ENCODE data around the gene MAP3K20. TPM values are rescaled to one million over a fixed set of nuclear protein-coding genes. Genes with fewer than 3 reads are reported as not detected.

The MAP3K20 gene
- total and polyA plus RNA-seq, 10 of the 15 experiments (the other 5 are each of a cell fraction or from before 2014, with no cell fraction given), result 0.04 to 5.6 (median 2.3) TPM

DNA sequence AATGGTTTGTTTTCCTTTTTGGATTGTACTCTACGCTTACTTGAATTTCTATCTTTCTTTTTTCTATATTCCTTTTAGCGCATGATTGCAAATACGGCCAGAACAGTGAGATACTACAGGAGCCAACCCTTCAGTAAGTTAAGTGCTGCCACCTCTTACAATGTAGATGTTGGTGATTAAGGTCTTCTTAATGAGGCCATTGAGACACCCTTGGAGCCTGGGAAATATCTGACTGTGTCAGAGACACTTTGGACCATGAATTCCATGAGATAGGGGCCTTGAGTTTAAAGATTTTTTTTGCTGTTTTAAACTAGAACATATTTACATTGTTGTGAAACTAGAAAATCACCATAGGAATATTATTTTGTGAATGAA, 27.1 kb upstream of the MAP3K20 start:
- SMC1A ChIA-PET (ENCODE audit: uncharacterized antibody, unreplicated experiment), result no interaction called here
- TF ChIP-seq MYC (IDR thresholded peaks at IDR 0.05; ENCODE audit: insufficient read depth, insufficient read length, insufficient replicate concordance, low read length, severe bottlenecking), result no peak
- H3K79me2 ChIP-seq (ENCODE audit: control insufficient read depth, insufficient read depth, low read length), result no peaks in the 10 kb centered on the region
- H3K27ac ChIP-seq (ENCODE audit: control insufficient read depth, insufficient read depth), result no peak overlapping the region
- H3K9ac ChIP-seq (ENCODE audit: control insufficient read depth, insufficient read depth, low read length), result no peak overlapping the region
- CTCF ChIA-PET, result no interaction called here
- intact Hi-C loops (cut with micrococcal nuclease; ENCODE audit: unreplicated experiment) (no loop called here), in situ Hi-C loops (cut with MboI) (no loop called here)
- H3K4me3 ChIP-seq, result no peak overlapping the region
- no peak for FAIRE-seq
- H3K4me1 ChIP-seq (ENCODE audit: control insufficient read depth, insufficient read depth, low read length), result no peaks in the 10 kb centered on the region
- no peaks in the 10 kb centered on the region; the same call in 1 of the 2 replicates for H4K20me1 ChIP-seq (ENCODE audit: control insufficient read depth, insufficient read depth)
- POLR2A ChIA-PET, result no interaction called here
- no peaks in the 10 kb centered on the region for H3K36me3 ChIP-seq (ENCODE audit: control insufficient read depth in 2 of 2, insufficient read depth in 2 of 2, low read length in 1 of 2)
- BruUV-seq (replicated peaks), result no TSS peak
- no peaks in the 10 kb centered on the region for H3K9me3 ChIP-seq (replicated peaks; ENCODE audit: control insufficient read depth, insufficient read depth, low read length)
- 95% methylated on average over 3 of the region's 3 CpGs for WGBS (ENCODE audit: insufficient coverage, insufficient replicate concordance, low lambda C conversion rate, missing lambda C conversion rate)
- no peak overlapping the region for H2AFZ ChIP-seq (ENCODE audit: control insufficient read depth, low read depth, low read length)
- no peak overlapping the region for H3K4me2 ChIP-seq (ENCODE audit: control insufficient read depth, insufficient read depth)
- DNase-seq (ENCODE audit: low read depth, low spot score), result no peak
- ATAC-seq, result no peak
- RAD21 ChIA-PET (ENCODE audit: unreplicated experiment), result no interaction called here
- H3K27me3 ChIP-seq (replicated peaks in 1 of 2; ENCODE audit: control insufficient read depth in 2 of 2, insufficient read depth in 2 of 2, low read length in 1 of 2), result no peaks in the 10 kb centered on the region

DNA sequence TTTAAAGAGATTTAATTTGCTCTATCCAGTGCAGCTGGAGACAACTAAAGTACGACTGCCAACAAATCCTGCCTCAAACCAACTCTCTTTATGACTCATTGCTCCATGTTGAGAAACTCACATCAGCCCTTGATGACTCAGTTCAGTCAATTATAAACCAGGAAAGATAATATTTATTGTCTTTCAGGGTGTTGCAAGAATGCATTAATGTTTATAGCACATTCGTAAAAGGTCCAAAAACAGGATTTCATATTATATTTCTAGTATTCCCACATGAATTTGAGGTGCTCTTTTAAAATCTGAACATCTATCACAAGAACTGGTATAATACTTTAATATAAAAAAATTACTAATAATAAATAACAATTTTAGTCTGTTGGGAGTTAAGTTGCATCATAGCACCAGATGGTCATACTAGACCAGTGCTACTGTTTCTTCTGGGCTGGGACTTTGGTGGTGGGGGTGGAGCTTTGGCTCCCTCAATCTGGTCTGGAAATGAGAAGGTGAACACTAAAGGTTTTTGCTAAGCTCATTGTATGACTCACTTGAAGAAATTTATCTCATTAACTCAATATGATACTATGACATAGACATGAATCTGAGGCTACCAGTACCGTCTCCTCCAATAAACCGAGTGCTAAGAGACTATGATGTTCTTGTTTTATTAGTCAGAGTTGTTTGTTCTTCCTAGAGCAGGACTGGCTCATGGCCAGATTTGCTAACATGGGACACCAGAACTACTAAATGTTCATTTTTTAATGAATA, 26.6 kb upstream of the MAP3K20 start:
- no peak for DNase-seq (ENCODE audit: low read depth, low spot score)
- intact Hi-C loops (cut with micrococcal nuclease; ENCODE audit: unreplicated experiment), result no loop called here
- RAD21 ChIA-PET (ENCODE audit: unreplicated experiment), result no interaction called here

More for the DNA sequence above, 26.6 kb upstream of the MAP3K20 start:
- ATAC-seq, result peak; percentile 80
- ChIA-PET CTCF (no interaction called here), POLR2A (no interaction called here), SMC1A (ENCODE audit: uncharacterized antibody, unreplicated experiment) (no interaction called here)
- Histone ChIP-seq H3K79me2 (ENCODE audit: control insufficient read depth, insufficient read depth, low read length) (no peaks in the 10 kb centered on the region), H3K27ac (ENCODE audit: control insufficient read depth, insufficient read depth) (no peak overlapping the region), H4K20me1 (ENCODE audit: control insufficient read depth, insufficient read depth) (no peaks in the 10 kb centered on the region; the same call in 1 of the 2 replicates), H3K4me1 (ENCODE audit: control insufficient read depth, insufficient read depth, low read length) (no peaks in the 10 kb centered on the region), H2AFZ (ENCODE audit: control insufficient read depth, low read depth, low read length) (no peak overlapping the region), H3K9me3 (replicated peaks; ENCODE audit: control insufficient read depth, insufficient read depth, low read length) (no peaks in the 10 kb centered on the region), H3K9ac (ENCODE audit: control insufficient read depth, insufficient read depth, low read length) (no peak overlapping the region), H3K4me2 (ENCODE audit: control insufficient read depth, insufficient read depth) (no peak overlapping the region), H3K36me3 (ENCODE audit: control insufficient read depth in 2 of 2, insufficient read depth in 2 of 2, low read length in 1 of 2) (no peaks in the 10 kb centered on the region), H3K4me3 (no peak overlapping the region), H3K27me3 (replicated peaks in 1 of 2; ENCODE audit: control insufficient read depth in 2 of 2, insufficient read depth in 2 of 2, low read length in 1 of 2) (no peaks in the 10 kb centered on the region)
- in situ Hi-C loops (cut with MboI), result no loop called here
- 22% methylated on average over 4 of the region's 4 CpGs for WGBS (ENCODE audit: insufficient coverage, insufficient replicate concordance, low lambda C conversion rate, missing lambda C conversion rate)
- BruUV-seq (replicated peaks), result no TSS peak
- FAIRE-seq, result no peak
- 0 out of 2 replicates have a peak, but pooled peaks have one; percentile 11 for TF ChIP-seq MEF2A (IDR thresholded peaks at IDR 0.05; ENCODE audit: insufficient read depth, low read depth, low read length)
- peak; percentile 81 for TF ChIP-seq NFIC (IDR thresholded peaks at IDR 0.05; ENCODE audit: low read depth, low read length)
- 0 out of 4 replicates have a peak, but pooled peaks of 1 of the 2 experiments have one; percentile 56 for TF ChIP-seq CEBPB (IDR thresholded peaks at IDR 0.05; ENCODE audit: borderline replicate concordance in 1 of 2, low read depth in 2 of 2, low read length in 2 of 2)
- TF ChIP-seq FOXM1 (IDR thresholded peaks at IDR 0.05; ENCODE audit: low read depth, low read length), result no peak
- peak; percentile 10; the same call in 1 of the 2 replicates for TF ChIP-seq CREM (IDR thresholded peaks at IDR 0.05; ENCODE audit: low read depth)
- peak; percentile 40 for TF ChIP-seq RUNX3 (IDR thresholded peaks at IDR 0.05; ENCODE audit: low read length)
- TF ChIP-seq GABPA (IDR thresholded peaks at IDR 0.05; ENCODE audit: low read depth), result peak; percentile 17; the same call in 1 of the 2 replicates
- TF ChIP-seq JUNB (IDR thresholded peaks at IDR 0.05), result peak; percentile 70
- TF ChIP-seq, protein P1, sequence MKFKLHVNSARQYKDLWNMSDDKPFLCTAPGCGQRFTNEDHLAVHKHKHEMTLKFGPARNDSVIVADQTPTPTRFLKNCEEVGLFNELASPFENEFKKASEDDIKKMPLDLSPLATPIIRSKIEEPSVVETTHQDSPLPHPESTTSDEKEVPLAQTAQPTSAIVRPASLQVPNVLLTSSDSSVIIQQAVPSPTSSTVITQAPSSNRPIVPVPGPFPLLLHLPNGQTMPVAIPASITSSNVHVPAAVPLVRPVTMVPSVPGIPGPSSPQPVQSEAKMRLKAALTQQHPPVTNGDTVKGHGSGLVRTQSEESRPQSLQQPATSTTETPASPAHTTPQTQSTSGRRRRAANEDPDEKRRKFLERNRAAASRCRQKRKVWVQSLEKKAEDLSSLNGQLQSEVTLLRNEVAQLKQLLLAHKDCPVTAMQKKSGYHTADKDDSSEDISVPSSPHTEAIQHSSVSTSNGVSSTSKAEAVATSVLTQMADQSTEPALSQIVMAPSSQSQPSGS (IDR thresholded peaks at IDR 0.05; ENCODE audit: low read length), result peak; percentile 71
- TF ChIP-seq CREB1 (IDR thresholded peaks at IDR 0.05; ENCODE audit: low read depth), result peak; percentile 59
- TF ChIP-seq CHD1 (IDR thresholded peaks at IDR 0.05; ENCODE audit: low read depth, low read length), result no peak
- no peak for TF ChIP-seq CHD2 (IDR thresholded peaks at IDR 0.05; ENCODE audit: borderline replicate concordance, low read depth, low read length)
- TF ChIP-seq MYB (IDR thresholded peaks at IDR 0.05; ENCODE audit: borderline replicate concordance, low read depth, low read length), result no peak
